Activated naive CD4-positive, alpha-beta T cell treated with anti-CD3 and anti-CD28 coated beads, Interleukin-2, amount 50 U/mL, for 24 hours (primary cell): Measurements from ENCODE around the gene RAP1GAP2.
A peak's percentile ranks its signal among the peaks of the same experiment; 100 is the strongest.

Experiments
- H3K27ac Mint-ChIP-seq: one replicate; pipeline ENCODE4 v1.8.0; 2021; ENCODE audit warnings: mild to moderate bottlenecking, mixed read lengths
- H3K27me3 Mint-ChIP-seq: one replicate; pipeline ENCODE4 v1.8.0; 2021; ENCODE audit warnings: mixed read lengths
- H3K36me3 Mint-ChIP-seq: one replicate; pipeline ENCODE4 v1.8.0; 2021; ENCODE audit warnings: mixed read lengths
- H3K4me1 Mint-ChIP-seq: one replicate; pipeline ENCODE4 v1.8.0; 2021; ENCODE audit warnings: mixed read lengths
- H3K4me3 Mint-ChIP-seq: one replicate; pipeline ENCODE4 v1.8.0; 2021; ENCODE audit warnings: mild to moderate bottlenecking, mixed read lengths
- H3K9me3 Mint-ChIP-seq: one replicate; pipeline ENCODE4 v1.8.0; 2021; ENCODE audit warnings: mixed read lengths

Gene RAP1GAP2

GRCh38 chr17:2940352-2940751, 144.1 kb downstream of the RAP1GAP2 start:
- no peak overlapping the region for H3K4me3 Mint-ChIP-seq
- no peaks in the 10 kb centered on the region for H3K9me3 Mint-ChIP-seq
- peaks cover 25% of the 10 kb centered on the region for H3K4me1 Mint-ChIP-seq
- peaks cover 2% of the 10 kb centered on the region for H3K36me3 Mint-ChIP-seq
- no peak overlapping the region for H3K27ac Mint-ChIP-seq
- no peaks in the 10 kb centered on the region for H3K27me3 Mint-ChIP-seq

DNA sequence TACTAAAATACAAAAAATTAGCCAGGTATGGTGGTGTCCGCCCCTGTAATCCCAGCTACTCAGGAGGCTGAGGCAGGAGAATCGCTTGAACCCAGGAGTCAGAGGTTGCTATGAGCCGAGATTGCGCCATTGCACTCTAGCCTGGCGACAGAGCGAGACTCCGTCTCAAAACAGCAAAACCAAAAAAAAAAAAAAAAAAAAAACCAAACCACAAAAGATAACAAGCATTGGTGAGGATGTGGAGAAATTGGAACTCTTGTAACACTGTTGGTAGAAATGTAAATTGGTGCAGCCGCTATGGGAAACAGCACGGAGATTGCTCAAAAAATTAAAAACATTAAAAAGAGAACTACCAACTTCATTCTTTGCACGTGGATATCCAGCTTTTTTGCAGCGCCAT, 147.7 kb downstream of the RAP1GAP2 start:
- Mint-ChIP-seq H3K36me3 (peaks cover 2% of the 10 kb centered on the region), H3K9me3 (no peaks in the 10 kb centered on the region), H3K4me1 (peaks cover 38% of the 10 kb centered on the region), H3K27ac (peak overlapping the region; percentile 35), H3K27me3 (no peaks in the 10 kb centered on the region), H3K4me3 (no peak overlapping the region)

GRCh38 chr17:2945299-2945698, 149.1 kb downstream of the RAP1GAP2 start:
- Mint-ChIP-seq H3K4me1 (peaks cover 38% of the 10 kb centered on the region), H3K27ac (peak overlapping the region; percentile 80), H3K27me3 (no peaks in the 10 kb centered on the region), H3K4me3 (peak overlapping the region; percentile 15), H3K9me3 (no peaks in the 10 kb centered on the region), H3K36me3 (peaks cover 2% of the 10 kb centered on the region)

DNA sequence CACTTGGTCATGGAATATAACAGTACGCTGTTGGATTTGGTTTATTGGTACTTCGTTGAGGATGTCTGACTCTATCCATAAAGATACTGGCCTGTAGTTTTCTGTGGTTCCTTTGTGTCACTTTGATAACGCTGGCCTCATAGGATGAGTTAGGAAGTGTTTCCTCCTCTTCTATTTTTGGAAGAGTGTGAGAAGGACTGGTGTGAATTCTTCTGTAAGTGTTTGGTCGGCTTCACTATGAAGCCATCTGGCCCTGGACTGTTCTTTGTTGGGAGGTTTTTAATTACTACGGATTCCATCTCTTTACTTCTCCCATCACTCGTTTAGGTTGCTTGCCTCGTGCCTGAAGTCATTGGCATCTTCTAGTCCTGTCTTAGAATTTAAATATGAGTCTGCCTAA, 149.9 kb downstream of the RAP1GAP2 start:
- H3K4me1 Mint-ChIP-seq = peaks cover 40% of the 10 kb centered on the region
- H3K36me3 Mint-ChIP-seq = peaks cover 2% of the 10 kb centered on the region
- no peaks in the 10 kb centered on the region for H3K9me3 Mint-ChIP-seq
- no peak overlapping the region for H3K4me3 Mint-ChIP-seq
- no peak overlapping the region for H3K27ac Mint-ChIP-seq
- no peaks in the 10 kb centered on the region for H3K27me3 Mint-ChIP-seq

DNA sequence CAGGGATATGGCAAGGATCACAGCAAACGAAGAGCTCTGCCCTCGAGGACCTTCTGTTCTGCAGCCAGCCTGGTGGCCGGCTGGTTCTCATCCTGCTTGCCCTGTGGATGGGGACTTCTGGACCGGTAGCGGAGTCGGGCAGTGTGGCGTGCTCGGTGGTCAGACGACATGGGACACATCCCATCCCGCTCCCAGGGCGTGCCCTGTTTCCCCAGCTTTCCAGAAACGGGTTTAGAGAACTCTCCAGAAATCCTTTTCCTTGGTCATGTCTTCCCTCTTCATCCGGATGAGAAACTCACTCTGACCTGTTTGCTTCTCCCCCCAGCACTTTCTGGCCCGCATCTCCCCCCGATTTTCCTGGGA, 151.3 kb downstream of the RAP1GAP2 start:
- Mint-ChIP-seq H3K27ac (no peak overlapping the region), H3K4me3 (no peak overlapping the region), H3K4me1 (peaks cover 46% of the 10 kb centered on the region), H3K9me3 (no peaks in the 10 kb centered on the region), H3K27me3 (no peaks in the 10 kb centered on the region), H3K36me3 (peaks cover 2% of the 10 kb centered on the region)

DNA sequence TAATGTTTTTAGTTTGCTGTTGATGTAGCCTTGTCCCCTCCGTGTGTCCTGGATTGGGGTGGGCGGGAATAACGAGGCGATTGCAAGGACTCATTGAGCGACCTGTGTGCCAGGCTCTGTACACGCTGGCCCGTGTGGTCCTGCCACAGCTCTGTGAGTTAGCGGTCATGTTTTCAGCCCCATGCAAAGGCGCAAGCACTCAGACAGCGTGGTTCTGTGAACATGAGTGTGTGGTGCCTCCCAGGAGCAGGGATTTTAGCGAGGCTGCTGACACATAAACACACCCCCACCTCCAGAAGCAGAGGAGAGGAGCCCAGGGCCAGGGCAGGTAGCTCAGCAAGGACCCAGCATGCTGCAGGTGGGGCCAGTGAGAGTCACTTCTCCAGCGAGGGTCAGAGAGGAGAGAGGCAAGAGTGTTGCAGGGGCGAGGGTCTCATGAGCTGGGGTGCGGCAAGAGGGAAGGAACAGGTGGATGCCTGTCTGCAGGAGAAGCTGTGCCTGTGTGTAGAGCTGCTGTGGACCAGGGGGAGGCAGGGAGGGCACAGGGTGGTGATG, 151.8 kb downstream of the RAP1GAP2 start:
- peaks cover under 1% of the 10 kb centered on the region for H3K36me3 Mint-ChIP-seq
- H3K27me3 Mint-ChIP-seq = no peaks in the 10 kb centered on the region
- H3K4me3 Mint-ChIP-seq = no peak overlapping the region
- no peak overlapping the region for H3K27ac Mint-ChIP-seq
- peaks cover 43% of the 10 kb centered on the region for H3K4me1 Mint-ChIP-seq
- no peaks in the 10 kb centered on the region for H3K9me3 Mint-ChIP-seq

GRCh38 chr17:2948721-2949468, 152.7 kb downstream of the RAP1GAP2 start:
- peaks cover 35% of the 10 kb centered on the region for H3K4me1 Mint-ChIP-seq
- H3K27ac Mint-ChIP-seq = no peak overlapping the region
- no peaks in the 10 kb centered on the region for H3K36me3 Mint-ChIP-seq
- no peaks in the 10 kb centered on the region for H3K27me3 Mint-ChIP-seq
- no peak overlapping the region for H3K4me3 Mint-ChIP-seq
- no peaks in the 10 kb centered on the region for H3K9me3 Mint-ChIP-seq

DNA sequence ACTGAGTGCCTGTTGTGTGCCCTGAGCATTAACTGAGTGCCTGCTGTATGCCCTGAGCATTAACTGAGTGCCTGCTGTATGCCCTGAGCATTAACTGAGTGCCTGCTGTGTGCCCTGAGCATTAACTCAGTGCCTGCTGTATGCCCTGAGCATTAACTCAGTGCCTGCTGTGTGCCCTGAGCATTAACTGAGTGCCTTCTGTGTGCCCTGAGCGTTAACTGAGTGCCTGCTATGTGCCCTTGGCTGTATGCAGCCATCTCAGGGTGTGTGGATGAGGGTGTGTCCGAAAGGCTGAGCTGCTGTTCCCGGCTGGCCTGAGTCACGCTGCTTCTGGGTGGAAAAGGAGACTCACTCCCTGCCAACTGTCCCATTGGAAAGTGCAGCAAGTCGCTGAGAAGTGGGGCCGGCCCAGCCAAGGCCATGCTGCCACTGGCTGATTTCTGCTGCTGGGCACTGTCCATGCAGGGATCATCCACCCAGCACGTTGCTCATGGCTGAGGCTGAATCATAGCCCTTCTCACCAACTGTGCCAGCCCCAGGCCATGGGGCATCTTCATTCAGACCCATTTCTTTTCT, 153.3 kb downstream of the RAP1GAP2 start:
- no peaks in the 10 kb centered on the region for H3K9me3 Mint-ChIP-seq
- no peak overlapping the region for H3K4me3 Mint-ChIP-seq
- no peaks in the 10 kb centered on the region for H3K27me3 Mint-ChIP-seq
- no peak overlapping the region for H3K27ac Mint-ChIP-seq
- H3K4me1 Mint-ChIP-seq = peaks cover 28% of the 10 kb centered on the region
- H3K36me3 Mint-ChIP-seq = no peaks in the 10 kb centered on the region

DNA sequence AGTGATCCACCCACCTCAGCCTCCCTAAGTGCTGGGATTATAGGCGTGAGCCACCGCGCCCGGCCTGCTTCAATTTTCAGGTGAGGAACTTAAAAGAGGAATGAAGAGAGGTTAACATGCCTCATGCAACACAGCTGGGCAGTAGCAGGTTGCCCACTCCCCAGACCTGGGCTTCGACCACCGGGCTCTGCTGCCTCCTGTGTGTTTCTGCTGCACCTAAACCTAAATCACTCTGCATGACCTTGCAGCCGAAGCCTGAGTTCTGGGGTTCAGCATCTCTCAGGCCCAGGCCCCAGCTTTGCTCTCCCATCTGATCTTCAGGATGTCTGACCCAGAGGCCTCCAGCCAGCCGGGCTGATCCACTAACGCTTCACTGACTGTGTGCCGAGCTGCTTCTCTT, 154.6 kb downstream of the RAP1GAP2 start:
- no peak overlapping the region for H3K27ac Mint-ChIP-seq
- no peaks in the 10 kb centered on the region for H3K9me3 Mint-ChIP-seq
- peaks cover 26% of the 10 kb centered on the region for H3K4me1 Mint-ChIP-seq

DNA sequence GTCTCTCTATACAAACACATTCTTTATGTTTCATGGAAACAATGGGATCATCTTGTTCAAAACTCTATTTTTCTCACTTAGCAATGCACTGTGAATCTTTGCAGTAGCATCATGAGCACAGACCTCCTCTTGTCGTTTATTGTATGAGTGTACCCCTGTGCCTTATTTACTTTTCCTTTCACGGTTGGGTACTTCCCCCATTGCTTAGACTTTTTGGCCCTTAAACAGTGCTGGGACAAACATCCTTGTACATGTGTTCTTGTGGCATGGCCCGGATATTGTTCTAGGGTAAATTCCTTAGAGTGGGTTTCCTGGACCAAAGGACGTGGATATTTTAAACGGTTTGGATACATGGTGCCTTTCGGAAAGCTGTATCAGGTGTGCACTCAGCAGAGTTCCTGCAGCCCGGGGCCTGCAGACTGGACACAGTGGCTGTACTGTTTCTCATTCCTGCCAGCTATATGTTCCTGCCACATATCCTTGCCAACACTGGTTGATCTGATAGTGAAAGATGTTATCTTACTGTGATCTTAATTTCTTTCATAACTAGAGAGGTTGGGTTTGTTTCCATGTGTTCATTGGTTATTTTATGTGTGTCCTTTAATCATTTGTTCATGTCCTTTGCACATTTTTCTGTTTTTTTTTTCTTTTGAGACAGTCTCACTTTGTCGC, 156.1 kb downstream of the RAP1GAP2 start:
- Mint-ChIP-seq H3K27ac (no peak overlapping the region), H3K4me1 (peaks cover 25% of the 10 kb centered on the region), H3K36me3 (peaks cover 2% of the 10 kb centered on the region), H3K4me3 (no peak overlapping the region), H3K9me3 (no peaks in the 10 kb centered on the region), H3K27me3 (no peaks in the 10 kb centered on the region)

More for the DNA sequence above, 154.6 kb downstream of the RAP1GAP2 start:
- Mint-ChIP-seq H3K4me3 (no peak overlapping the region), H3K36me3 (peaks cover under 1% of the 10 kb centered on the region), H3K27me3 (no peaks in the 10 kb centered on the region)

DNA sequence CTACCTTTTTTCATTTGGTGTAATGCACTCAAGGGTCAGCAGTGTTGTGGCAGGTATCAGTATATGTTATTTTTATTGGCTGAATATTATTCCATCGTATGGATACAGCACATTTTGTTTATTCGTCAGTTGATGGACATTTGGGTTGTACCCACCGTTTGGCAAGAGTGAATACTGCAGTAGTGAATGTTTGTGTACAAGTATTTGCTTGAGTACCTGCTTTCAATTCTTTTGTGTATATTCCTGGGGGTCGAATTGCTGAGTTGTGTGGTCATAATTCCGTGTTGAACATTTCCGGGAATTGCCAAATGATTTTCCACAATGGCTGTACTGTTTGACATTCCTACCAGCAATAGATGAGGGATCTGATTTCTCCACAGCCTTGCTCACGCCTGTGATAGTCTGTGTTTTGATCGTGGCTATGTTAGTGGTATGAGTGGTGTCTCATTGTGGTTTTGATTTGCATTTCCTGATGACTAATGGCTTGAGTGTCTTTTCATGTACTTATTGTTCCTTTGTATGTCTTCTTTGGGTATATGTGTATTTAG, 158.7 kb downstream of the RAP1GAP2 start:
- no peak overlapping the region for H3K27ac Mint-ChIP-seq
- peaks cover 25% of the 10 kb centered on the region for H3K4me1 Mint-ChIP-seq
- H3K36me3 Mint-ChIP-seq = peaks cover 2% of the 10 kb centered on the region
- H3K9me3 Mint-ChIP-seq = no peaks in the 10 kb centered on the region
- H3K4me3 Mint-ChIP-seq = no peak overlapping the region
- no peaks in the 10 kb centered on the region for H3K27me3 Mint-ChIP-seq

GRCh38 chr17:2955931-2956582, 159.8 kb downstream of the RAP1GAP2 start:
- Mint-ChIP-seq H3K4me3 (no peak overlapping the region), H3K27me3 (no peaks in the 10 kb centered on the region), H3K27ac (no peak overlapping the region), H3K9me3 (no peaks in the 10 kb centered on the region), H3K36me3 (peaks cover 2% of the 10 kb centered on the region), H3K4me1 (peaks cover 24% of the 10 kb centered on the region)

DNA sequence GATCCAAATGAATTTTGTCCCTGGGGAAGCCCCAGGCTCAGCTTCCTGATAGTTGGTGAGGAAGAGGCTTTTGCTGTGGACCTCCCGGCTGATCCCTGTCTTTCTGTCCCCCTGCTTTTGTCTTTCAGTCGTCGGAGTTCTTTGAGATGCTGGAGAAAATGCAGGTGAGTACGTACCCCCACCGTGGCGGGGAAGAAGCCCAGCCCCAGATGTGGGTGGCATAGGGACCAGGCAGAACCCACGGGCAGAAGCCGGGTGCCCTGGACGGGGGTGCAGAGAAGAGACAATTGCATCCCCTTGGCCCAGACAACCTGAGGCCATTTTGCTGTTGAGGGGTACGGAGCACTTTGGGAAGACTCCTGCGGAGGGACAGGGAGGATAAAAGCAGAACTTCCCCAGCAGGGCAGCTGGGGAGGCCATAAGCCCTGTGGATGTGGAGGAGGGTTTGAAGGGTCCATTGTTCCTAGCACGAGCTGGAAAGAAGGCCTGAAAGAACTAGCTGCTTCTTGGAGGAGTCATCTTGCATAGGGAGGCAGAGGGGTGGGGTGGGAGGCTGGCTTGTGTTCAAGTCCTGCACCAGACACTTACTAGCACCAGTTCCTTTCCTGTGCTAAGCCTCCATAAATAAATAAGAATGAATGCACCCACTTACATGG, 161.5 kb downstream of the RAP1GAP2 start:
- H3K27ac Mint-ChIP-seq = no peak overlapping the region

DNA sequence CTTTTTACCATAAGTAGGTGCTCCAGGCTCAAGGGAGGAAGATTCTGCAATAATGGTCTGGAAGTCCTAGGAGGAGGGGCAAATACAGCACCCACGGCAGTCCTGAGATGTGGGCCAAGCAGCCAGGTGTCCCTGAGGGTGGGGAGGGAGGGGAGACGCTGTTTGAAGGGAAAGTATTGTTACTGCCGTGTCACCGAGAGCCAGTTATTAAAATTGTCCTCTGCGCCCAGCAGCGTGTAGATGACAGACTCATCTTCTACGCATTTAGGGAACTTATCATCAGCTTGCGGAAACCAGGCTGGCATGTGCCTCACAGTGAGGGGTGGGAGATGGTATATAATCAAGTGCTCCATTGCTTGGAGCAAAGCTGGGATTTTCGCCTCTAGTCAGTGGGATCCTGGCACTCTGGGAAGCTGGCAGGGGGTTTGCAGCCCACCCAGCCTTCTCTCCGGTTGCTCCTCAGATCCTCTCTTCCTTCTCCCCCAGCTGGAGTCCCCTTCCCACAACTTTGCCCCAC, 162.5 kb downstream of the RAP1GAP2 start:
- no peak overlapping the region for H3K4me3 Mint-ChIP-seq
- H3K36me3 Mint-ChIP-seq = peaks cover 2% of the 10 kb centered on the region
- no peaks in the 10 kb centered on the region for H3K27me3 Mint-ChIP-seq
- H3K4me1 Mint-ChIP-seq = peaks cover 17% of the 10 kb centered on the region
- H3K9me3 Mint-ChIP-seq = no peaks in the 10 kb centered on the region
- H3K27ac Mint-ChIP-seq = no peak overlapping the region

More for the DNA sequence above, 161.5 kb downstream of the RAP1GAP2 start:
- H3K4me1 Mint-ChIP-seq = peaks cover 17% of the 10 kb centered on the region
- H3K9me3 Mint-ChIP-seq = no peaks in the 10 kb centered on the region
- peaks cover 2% of the 10 kb centered on the region for H3K36me3 Mint-ChIP-seq
- H3K27me3 Mint-ChIP-seq = no peaks in the 10 kb centered on the region
- H3K4me3 Mint-ChIP-seq = no peak overlapping the region
